IMR-90 (cell line): Measurements from ENCODE around the gene USP25. TPM values are rescaled to one million over a fixed set of nuclear protein-coding genes. Genes with fewer than 3 reads are reported as not detected.

Experiments used
- ATAC-seq: fragments of 200-7000 bp; cut with Tn5 transposase; 2 replicates; pipeline ENCODE4 v1.9.1; 2020; ENCODE audit warnings: low read depth, mild to moderate bottlenecking, moderate library complexity
- BruUV-seq: library from RNA; stranded (reverse); fragments of 400-500 nt; replicated peaks from 2 replicates; lab custom pipeline; 2021; lab: Mats Ljungman, UMichigan
- CTCF ChIA-PET: fragments of 300-600 bp; formaldehyde crosslinking; extraction: SDS; loops from one replicate; lab custom pipeline; 2021; ENCODE audit warnings: antibody characterized with exemption; lab: Yijun Ruan, JAX
- POLR2A ChIA-PET: fragments of 300-600 bp; sonication (Branson Sonifier 250); formaldehyde crosslinking; loops from one replicate; lab custom pipeline; 2022; ENCODE audit warnings: antibody characterized with exemption; ENCODE audit not compliant: unreplicated experiment; lab: Charles Lee
- DNase-seq: peaks from one replicate; pipeline ENCODE4 v3.0.0; 2013
- H2AFZ ChIP-seq: replicated peaks from 2 replicates; pipeline ENCODE3; 2013; ENCODE audit warnings: low read length, mild to moderate bottlenecking; ENCODE audit not compliant: poor library complexity
- H2AK5ac ChIP-seq: 2 replicates; pipeline ENCODE4 v1.6.1; 2013; ENCODE audit warnings: low read depth, low read length, inconsistent platforms
- H2AK9ac ChIP-seq: replicated peaks from 2 replicates; pipeline ENCODE3; 2013; ENCODE audit warnings: mild to moderate bottlenecking, low read depth, low read length, moderate library complexity; ENCODE audit not compliant: poor library complexity
- H2BK120ac ChIP-seq: 2 replicates; pipeline ENCODE4 v1.6.1; 2013; ENCODE audit warnings: low read depth, low read length, inconsistent platforms
- H2BK15ac ChIP-seq: 3 replicates; pipeline ENCODE4 v1.6.1; 2013; ENCODE audit warnings: low read depth, low read length, inconsistent platforms
- H2BK20ac ChIP-seq: 2 replicates; pipeline ENCODE4 v1.6.1; 2013; ENCODE audit warnings: low read depth, mild to moderate bottlenecking, inconsistent platforms, low read length, moderate library complexity
- H2BK5ac ChIP-seq: 2 replicates; pipeline ENCODE4 v1.6.1; 2013; ENCODE audit warnings: mild to moderate bottlenecking, low read depth, low read length, inconsistent platforms; ENCODE audit not compliant: poor library complexity, severe bottlenecking
- H3K14ac ChIP-seq: replicated peaks from 2 replicates; pipeline ENCODE4 v1.6.1; 2013; ENCODE audit warnings: low read depth, low read length, inconsistent platforms
- H3K18ac ChIP-seq: 2 replicates; pipeline ENCODE4 v1.6.1; 2013; ENCODE audit warnings: low read depth, low read length, control low read depth
- H3K23ac ChIP-seq: 2 replicates; pipeline ENCODE4 v1.6.1; 2013; ENCODE audit warnings: low read depth, low read length, inconsistent platforms
- H3K27ac ChIP-seq: 2 replicates; pipeline ENCODE4 v1.5.1; 2013; ENCODE audit warnings: mild to moderate bottlenecking, control low read depth, low read length; ENCODE audit not compliant: insufficient read depth
- H3K27me3 ChIP-seq: 2 replicates; pipeline ENCODE4 v1.6.1; 2013; ENCODE audit warnings: low read length; ENCODE audit not compliant: control insufficient read depth, insufficient read depth
- H3K36me3 ChIP-seq: 2 replicates; pipeline ENCODE4 v1.6.1; 2013; ENCODE audit warnings: low read length, mixed read lengths; ENCODE audit not compliant: control insufficient read depth, insufficient read depth
- H3K4ac ChIP-seq: 2 replicates; pipeline ENCODE4 v1.6.1; 2013; ENCODE audit warnings: low read depth, low read length, inconsistent platforms
- H3K4me1 ChIP-seq: 2 replicates; pipeline ENCODE4 v1.6.1; 2013; ENCODE audit warnings: low read length, mixed read lengths; ENCODE audit not compliant: control insufficient read depth, insufficient read depth
- H3K4me2 ChIP-seq: 2 replicates; pipeline ENCODE4 v1.6.1; 2013; ENCODE audit warnings: low read depth, mild to moderate bottlenecking, control low read depth, low read length, moderate library complexity
- H3K4me3 ChIP-seq: 2 replicates; pipeline ENCODE4 v1.5.1; 2013; ENCODE audit warnings: low read depth, mild to moderate bottlenecking, control low read depth, low read length, moderate library complexity; ENCODE audit not compliant: insufficient read depth
- H3K56ac ChIP-seq: 2 replicates; pipeline ENCODE4 v1.6.1; 2013; ENCODE audit warnings: low read length, inconsistent platforms; ENCODE audit not compliant: insufficient read depth; ENCODE audit errors: extremely low read depth
- H3K79me1 ChIP-seq, 2 experiments: 2 replicates each; pipeline ENCODE4 v1.6.1; 2013; ENCODE audit warnings: low read length in 2 of 2, inconsistent platforms in 1 of 2, low read depth in 1 of 2
- H3K9ac ChIP-seq: 2 replicates; pipeline ENCODE4 v1.6.1; 2013; ENCODE audit warnings: low read depth, low read length, control low read depth
- H3K9me1 ChIP-seq: 2 replicates; pipeline ENCODE4 v1.6.1; 2013; ENCODE audit warnings: low read length, inconsistent platforms; ENCODE audit not compliant: insufficient read depth
- H3K9me3 ChIP-seq: 2 replicates; pipeline ENCODE4 v1.6.1; 2013; ENCODE audit warnings: low read length; ENCODE audit not compliant: control insufficient read depth, insufficient read depth
- H4K20me1 ChIP-seq: 2 replicates; pipeline ENCODE4 v1.6.1; 2013; ENCODE audit warnings: low read length, inconsistent platforms; ENCODE audit not compliant: insufficient read depth
- H4K5ac ChIP-seq: 2 replicates; pipeline ENCODE4 v1.6.1; 2013; ENCODE audit warnings: mild to moderate bottlenecking, low read depth, low read length, control low read depth
- H4K8ac ChIP-seq, 2 experiments: 2 replicates each; pipeline ENCODE4 v1.6.1; 2013; ENCODE audit warnings: low read depth in 2 of 2, low read length in 2 of 2, control low read depth in 1 of 2, inconsistent platforms in 1 of 2
- H4K91ac ChIP-seq: 2 replicates; pipeline ENCODE4 v1.6.1; 2013; ENCODE audit warnings: low read depth, low read length, inconsistent platforms; ENCODE audit not compliant: insufficient read depth
- CEBPB ChIP-seq: IDR thresholded peaks from 2 replicates; pipeline ENCODE4 v1.6.1; 2012; ENCODE audit warnings: low read depth, low read length, improper control_type of control experiment
- MAFK ChIP-seq: IDR thresholded peaks from 2 replicates; pipeline ENCODE4 v1.6.1; 2012; ENCODE audit warnings: low read depth, low read length, improper control_type of control experiment
- POLR2A ChIP-seq: IDR thresholded peaks from 2 replicates; pipeline ENCODE4 v1.6.1; 2012; ENCODE audit warnings: mild to moderate bottlenecking, low read depth, low read length
- RAD21 ChIP-seq: IDR thresholded peaks from 2 replicates; pipeline ENCODE4 v1.6.1; 2012; ENCODE audit warnings: low read length, improper control_type of control experiment
- RCOR1 ChIP-seq: IDR thresholded peaks from 2 replicates; pipeline ENCODE4 v1.6.1; 2012; ENCODE audit warnings: mild to moderate bottlenecking, low read length, improper control_type of control experiment; ENCODE audit not compliant: insufficient replicate concordance
- SMC3 ChIP-seq: fragments of 150-350 bp; IDR thresholded peaks from 2 replicates; pipeline ENCODE4 v1.6.1; 2016; ENCODE audit warnings: low read depth, mild to moderate bottlenecking, antibody characterized with exemption, low read length, moderate library complexity
- WGBS, 2 experiments: methylation state at CpG; one replicate each; pipeline versions ENCODE4 v1.1.5 to v1.1.7; 2013; ENCODE audit warnings: missing lambda C conversion rate in 2 of 2; ENCODE audit not compliant: insufficient read length in 1 of 2; ENCODE audit errors: extremely low coverage in 2 of 2; 5-methylcytosine and 5-hydroxymethylcytosine counted together
- dilution Hi-C: fragments of 300-500 bp; cut with HindIII; formaldehyde crosslinking; loops from one replicate; pipeline ENCODE4 v1.14.3; 2018; ENCODE audit warnings: low sequenced_read_pairs; ENCODE audit not compliant: unreplicated experiment
- in situ Hi-C: fragments of 300-500 bp; cut with MboI; formaldehyde crosslinking; loops from 3 replicates; pipeline ENCODE4 v1.14.3; 2019; ENCODE audit warnings: low sequenced_read_pairs, inconsistent platforms, mixed read lengths
- intact Hi-C: fragments of 100-400 bp; cut with micrococcal nuclease; formaldehyde crosslinking; loops from 2 replicates; pipeline ENCODE4 v1.10.0; 2022
- polyA plus RNA-seq, 3 experiments: library from polyadenylated mRNA; depleted of rRNA; stranded (reverse); fragments of >200 nt; gene quantifications; 2 replicates each; pipeline ENCODE4 v1.2.3, GENCODE V29; 2012; ENCODE audit warnings: low replicate concordance in 1 of 3
- total RNA-seq: library from RNA; depleted of rRNA; stranded (reverse); fragments of >200 nt; gene quantifications from 2 replicates; pipeline ENCODE4 v1.2.3, GENCODE V29; 2012
- TF ChIP-seq, protein P1 (sequence below): conservative IDR thresholded peaks from 2 replicates; pipeline ENCODE4 v1.5.1; 2012; ENCODE audit warnings: mild to moderate bottlenecking, low read depth, low read length, improper control_type of control experiment

The USP25 gene
- total and polyA plus RNA-seq, 2 of the 4 experiments (the other 2 are of a cell fraction): 9.3 to 23.3 TPM

DNA sequence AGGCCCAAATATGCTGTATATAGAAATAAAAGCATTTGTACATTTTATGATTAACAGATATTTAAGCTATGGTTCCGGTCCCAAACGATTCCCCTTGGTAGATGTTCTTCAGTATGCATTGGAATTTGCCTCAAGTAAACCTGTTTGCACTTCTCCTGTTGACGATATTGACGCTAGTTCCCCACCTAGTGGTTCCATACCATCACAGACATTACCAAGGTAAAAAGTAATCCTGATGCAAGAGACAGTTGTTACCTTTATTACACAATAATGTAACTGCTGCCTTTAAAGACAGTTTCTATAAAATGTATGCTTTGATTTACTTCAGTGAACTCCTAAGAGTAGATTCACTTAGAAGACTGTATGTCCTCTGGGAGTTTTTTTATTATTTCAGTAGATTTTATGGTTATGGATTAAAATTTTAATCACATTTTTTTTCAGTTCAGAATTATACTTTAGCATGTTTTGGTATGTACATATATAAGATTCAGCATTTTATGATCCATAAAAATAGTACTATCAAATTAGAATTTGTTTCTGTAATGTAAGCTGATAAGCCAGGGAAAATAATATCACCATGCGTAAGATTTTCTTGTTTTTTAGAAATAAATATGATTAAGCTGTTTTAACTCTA lies 96.5 kb downstream of the USP25 start:
- H3K4me2 ChIP-seq: no peak overlapping the region
- ChIA-PET CTCF (interaction anchor here (0.6 to 0.7 kb wide), 2 partner anchors 237 to 248 kb away, joined by 3 to 4 read pairs; no protein-coding TSS in a partner anchor), POLR2A (interaction anchor here (0.6 kb wide), 1 partner anchor 1788 kb away, joined by 4 read pairs; no protein-coding TSS in a partner anchor)
- intact Hi-C loops (no loop called here), dilution Hi-C loops (no loop called here), in situ Hi-C loops (no loop called here)
- peaks cover 4% of the 10 kb centered on the region for H3K36me3 ChIP-seq
- BruUV-seq: no TSS peak
- no peak overlapping the region for H2AFZ ChIP-seq
- H2BK20ac ChIP-seq: no peak overlapping the region
- ATAC-seq: no peak
- peaks cover 2% of the 10 kb centered on the region; the same call in 1 of the 2 replicates for H3K9me1 ChIP-seq
- H3K14ac ChIP-seq: no peak overlapping the region
- H4K20me1 ChIP-seq: no peaks in the 10 kb centered on the region
- DNase-seq: peak; percentile 54
- H3K9ac ChIP-seq: no peak overlapping the region
- no peak overlapping the region for H2BK5ac ChIP-seq
- no peak overlapping the region for H3K23ac ChIP-seq
- no peaks in the 10 kb centered on the region for H3K4me1 ChIP-seq
- no peak overlapping the region for H4K8ac ChIP-seq
- no CpG with 5 or more reads among the region's 5 CpGs for WGBS, 2 experiments
- no peak for TF ChIP-seq MAFK
- peak; percentile 41 for TF ChIP-seq SMC3
- TF ChIP-seq POLR2A: no peak
- TF ChIP-seq RAD21: peak; percentile 62
- peak; percentile 85 for TF ChIP-seq CEBPB
- TF ChIP-seq, protein P1, sequence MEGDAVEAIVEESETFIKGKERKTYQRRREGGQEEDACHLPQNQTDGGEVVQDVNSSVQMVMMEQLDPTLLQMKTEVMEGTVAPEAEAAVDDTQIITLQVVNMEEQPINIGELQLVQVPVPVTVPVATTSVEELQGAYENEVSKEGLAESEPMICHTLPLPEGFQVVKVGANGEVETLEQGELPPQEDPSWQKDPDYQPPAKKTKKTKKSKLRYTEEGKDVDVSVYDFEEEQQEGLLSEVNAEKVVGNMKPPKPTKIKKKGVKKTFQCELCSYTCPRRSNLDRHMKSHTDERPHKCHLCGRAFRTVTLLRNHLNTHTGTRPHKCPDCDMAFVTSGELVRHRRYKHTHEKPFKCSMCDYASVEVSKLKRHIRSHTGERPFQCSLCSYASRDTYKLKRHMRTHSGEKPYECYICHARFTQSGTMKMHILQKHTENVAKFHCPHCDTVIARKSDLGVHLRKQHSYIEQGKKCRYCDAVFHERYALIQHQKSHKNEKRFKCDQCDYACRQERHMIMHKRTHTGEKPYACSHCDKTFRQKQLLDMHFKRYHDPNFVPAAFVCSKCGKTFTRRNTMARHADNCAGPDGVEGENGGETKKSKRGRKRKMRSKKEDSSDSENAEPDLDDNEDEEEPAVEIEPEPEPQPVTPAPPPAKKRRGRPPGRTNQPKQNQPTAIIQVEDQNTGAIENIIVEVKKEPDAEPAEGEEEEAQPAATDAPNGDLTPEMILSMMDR: peak; percentile 48
- no peak for TF ChIP-seq RCOR1
- no peaks in the 10 kb centered on the region for H3K79me1 ChIP-seq
- no peak overlapping the region for H4K91ac ChIP-seq
- H4K5ac ChIP-seq: no peak overlapping the region
- H3K4me3 ChIP-seq: no peak overlapping the region
- H3K18ac ChIP-seq: no peak overlapping the region
- H3K9me3 ChIP-seq: no peaks in the 10 kb centered on the region
- no peak overlapping the region for H2AK9ac ChIP-seq
- no peak overlapping the region for H3K27ac ChIP-seq
- H3K4ac ChIP-seq: no peak overlapping the region
- no peak overlapping the region for H2BK120ac ChIP-seq
- H3K27me3 ChIP-seq: no peaks in the 10 kb centered on the region
- no peak overlapping the region for H2AK5ac ChIP-seq
- no peak overlapping the region for H2BK15ac ChIP-seq
- no peak overlapping the region for H3K56ac ChIP-seq
